ENCODE measurements around the gene MRM2.
"Not testable (repeated sequence)": the region's sequence is repeated elsewhere in the genome, so short reads cannot be mapped to it uniquely, and the experiment has no call there.

The MRM2 gene

GRCh38 chr7:2269089-2269990 is 27.3 kb upstream of the MRM2 start:
- in situ Hi-C loops (cut with MboI; ENCODE audit: low sequenced_read_pairs) = not testable (repeated sequence)

DNA sequence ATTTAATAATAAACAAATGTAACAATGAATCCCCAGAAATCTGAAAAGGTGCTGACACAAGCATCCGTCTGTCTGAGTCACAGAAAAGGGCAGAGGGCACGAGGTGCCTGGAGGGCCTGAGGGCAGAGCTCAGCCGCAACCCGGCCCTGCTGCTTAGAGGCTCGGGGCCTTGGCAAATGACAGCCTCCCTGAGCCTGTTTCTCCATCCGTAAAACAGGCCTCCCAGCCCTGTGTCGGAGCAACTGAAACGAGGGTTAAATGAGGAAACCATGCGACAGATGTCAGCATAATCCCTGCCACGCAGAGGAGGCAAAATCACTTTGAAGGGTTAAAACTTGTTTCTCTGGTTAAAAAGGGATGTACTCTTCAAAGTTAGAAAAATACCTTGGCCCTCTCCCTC is 24.9 kb upstream of the MRM2 start:
- in situ Hi-C loops (cut with MboI; ENCODE audit: low sequenced_read_pairs) = no loop called here

DNA sequence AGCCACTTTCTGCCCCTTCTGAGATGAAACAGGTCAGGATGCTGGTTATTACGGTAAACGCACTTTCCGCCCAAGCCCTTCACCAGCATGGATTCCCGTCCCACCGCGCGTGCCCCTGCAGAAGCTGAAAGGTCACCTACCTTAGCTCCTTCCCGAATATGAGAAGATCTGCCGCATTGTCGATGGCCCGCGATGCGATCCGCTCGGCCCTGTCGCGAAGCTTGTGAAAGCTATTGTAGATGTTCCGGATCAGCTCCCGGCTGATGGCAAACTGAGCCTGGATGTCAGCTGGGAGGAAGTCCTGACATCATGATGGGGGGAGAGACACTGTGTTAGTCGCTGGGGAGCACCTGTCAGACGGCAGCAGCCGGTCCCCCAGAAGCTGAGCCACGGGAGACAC is 22.2 kb upstream of the MRM2 start:
- in situ Hi-C loops (cut with MboI; ENCODE audit: low sequenced_read_pairs) = no loop called here

- in situ Hi-C loops (cut with MboI; ENCODE audit: low sequenced_read_pairs) = no loop called here
Measured at GRCh38 chr7:2263176-2263575, 21.2 kb upstream of the MRM2 start.

DNA sequence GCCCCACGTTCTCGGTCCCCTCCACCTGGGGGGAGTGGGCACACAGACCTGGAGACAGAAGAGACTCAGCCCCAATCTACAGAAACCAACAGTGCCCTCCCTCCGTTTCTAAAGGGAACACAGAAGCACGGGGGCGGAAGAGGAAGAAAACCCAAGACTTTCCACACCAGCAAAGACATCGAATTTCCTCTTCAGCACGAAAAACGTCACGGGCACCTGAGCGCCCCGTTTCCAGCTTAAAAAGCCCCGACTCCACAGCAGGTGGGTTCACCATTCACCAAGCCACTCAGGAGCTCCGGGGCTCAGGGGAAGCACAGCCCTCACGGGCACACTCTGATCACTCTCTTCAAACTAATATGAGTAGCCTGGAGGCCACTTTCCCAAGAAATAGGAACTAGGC is 19.6 kb upstream of the MRM2 start:
- in situ Hi-C loops (cut with MboI; ENCODE audit: low sequenced_read_pairs) = no loop called here

- in situ Hi-C loops (cut with MboI; ENCODE audit: low sequenced_read_pairs) = no loop called here
Measured at GRCh38 chr7:2260820-2261219, 18.8 kb upstream of the MRM2 start.

GRCh38 chr7:2259480-2259879 is 17.5 kb upstream of the MRM2 start:
- in situ Hi-C loops (cut with MboI; ENCODE audit: low sequenced_read_pairs) = no loop called here

DNA sequence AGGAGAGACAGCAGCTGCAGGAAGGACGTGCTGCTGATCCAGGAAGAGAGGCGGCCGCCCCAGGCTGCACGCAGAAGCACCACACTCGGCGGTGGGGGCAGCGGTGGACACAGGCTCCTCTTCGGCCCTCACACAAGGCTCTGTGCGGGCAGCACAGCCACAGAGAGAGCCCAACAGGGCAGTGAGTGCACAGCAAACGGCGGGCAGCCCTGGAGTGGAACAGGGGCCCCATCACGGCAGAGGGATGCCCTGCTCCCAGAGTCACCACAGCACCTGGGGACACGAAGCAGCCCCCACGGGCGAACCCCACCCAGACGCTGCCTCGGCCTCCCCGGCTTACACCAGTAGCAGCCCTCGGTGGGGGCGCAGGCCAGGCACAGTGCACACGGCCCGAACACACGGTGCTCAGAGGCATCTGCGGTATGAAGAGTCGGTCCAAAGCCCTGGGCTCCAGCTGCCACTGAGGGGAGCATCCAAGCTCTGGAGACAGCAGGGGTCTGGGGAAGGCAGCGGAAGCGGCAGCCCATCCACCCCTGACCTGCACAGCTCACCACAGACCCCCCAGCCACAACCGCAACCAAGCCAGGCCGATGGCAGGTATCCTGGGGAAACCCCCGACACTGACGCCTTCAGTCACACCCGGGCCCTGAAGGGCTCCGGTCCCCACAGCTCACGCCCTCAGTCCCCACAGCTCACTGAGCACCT is 16.8 kb upstream of the MRM2 start:
- in situ Hi-C loops (cut with MboI; ENCODE audit: low sequenced_read_pairs) = no loop called here

DNA sequence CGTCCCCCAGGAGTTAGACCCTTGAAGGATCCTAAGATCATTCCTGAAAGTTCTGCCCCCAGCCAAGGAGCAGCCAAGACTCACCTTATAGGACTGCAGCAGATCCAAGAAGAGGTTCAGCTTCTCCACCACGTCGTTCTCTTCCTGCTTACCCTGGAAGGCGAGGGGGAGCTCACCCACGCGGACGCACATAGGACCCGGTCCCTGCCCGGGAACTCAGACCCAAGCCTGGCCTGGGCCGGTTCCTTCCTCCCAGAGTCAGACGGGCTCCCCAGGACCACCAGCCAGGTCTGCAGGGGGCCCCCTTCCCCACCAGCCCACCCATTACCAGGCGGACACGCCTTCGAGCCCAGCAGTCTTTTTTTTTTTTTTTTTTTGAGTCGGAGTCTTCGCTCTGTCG is 15.6 kb upstream of the MRM2 start:
- in situ Hi-C loops (cut with MboI; ENCODE audit: low sequenced_read_pairs) = no loop called here

DNA sequence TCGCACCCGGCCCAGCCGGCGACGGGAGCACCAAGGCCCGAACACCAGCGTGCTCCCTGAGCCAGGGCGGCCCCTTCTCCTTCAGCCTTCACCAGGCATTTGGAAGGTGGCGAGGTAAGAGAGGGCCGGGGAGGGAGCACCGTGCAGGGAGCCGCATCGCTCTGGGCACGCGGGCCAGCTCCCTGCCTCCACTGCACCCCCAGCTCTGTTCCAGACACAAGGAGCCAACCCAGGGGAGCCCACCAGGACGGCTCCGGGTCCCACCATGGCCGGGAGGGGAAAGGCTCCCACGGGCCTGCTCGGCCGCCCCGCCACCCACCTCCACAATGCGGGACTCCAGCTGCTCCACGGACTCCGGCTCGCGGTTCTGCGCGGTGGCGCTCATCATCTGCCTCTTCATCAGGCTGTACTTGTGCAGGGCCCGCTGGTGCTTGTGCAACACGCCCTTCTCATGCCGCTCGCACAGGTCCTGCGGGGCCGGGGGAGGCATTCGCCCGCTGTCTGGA is 15.1 kb upstream of the MRM2 start:
- in situ Hi-C loops (cut with MboI; ENCODE audit: low sequenced_read_pairs) = no loop called here

DNA sequence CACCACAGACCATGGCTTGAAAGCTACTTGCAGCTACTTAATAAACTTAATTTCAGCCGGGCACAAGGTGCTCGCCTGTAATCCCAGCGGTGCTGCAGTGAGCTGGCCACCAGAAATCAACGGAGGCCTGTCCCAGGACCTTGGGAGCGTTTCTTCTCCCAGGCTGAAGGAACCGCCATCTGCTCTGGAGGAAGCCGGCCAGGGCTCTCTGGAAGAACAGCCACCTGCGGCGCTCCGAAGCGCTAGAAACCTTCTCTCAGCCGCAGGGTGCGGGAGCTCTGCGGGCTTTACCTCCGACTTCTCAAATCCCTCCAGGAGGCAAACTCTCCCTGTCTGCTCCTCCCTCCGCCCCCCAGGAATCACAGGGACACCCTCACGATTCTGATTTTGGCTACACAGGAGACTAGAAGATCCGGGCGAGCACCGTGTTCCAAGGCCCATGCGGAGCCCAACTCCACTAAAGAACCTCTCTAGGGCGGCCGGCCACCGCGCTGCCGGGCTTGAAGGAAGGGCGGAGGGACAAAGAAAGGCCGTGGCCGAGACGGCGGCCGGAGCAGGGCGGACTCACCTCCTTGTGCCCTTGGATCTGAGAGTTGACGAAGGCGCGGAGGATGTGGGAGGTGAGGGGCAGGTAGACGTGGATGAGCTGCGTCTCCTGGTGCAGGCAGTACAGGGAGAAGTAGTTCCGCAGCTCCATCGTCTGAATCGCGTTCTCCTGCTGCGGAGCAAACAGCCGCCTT is 14.5 kb upstream of the MRM2 start:
- in situ Hi-C loops (cut with MboI; ENCODE audit: low sequenced_read_pairs) = no loop called here

DNA sequence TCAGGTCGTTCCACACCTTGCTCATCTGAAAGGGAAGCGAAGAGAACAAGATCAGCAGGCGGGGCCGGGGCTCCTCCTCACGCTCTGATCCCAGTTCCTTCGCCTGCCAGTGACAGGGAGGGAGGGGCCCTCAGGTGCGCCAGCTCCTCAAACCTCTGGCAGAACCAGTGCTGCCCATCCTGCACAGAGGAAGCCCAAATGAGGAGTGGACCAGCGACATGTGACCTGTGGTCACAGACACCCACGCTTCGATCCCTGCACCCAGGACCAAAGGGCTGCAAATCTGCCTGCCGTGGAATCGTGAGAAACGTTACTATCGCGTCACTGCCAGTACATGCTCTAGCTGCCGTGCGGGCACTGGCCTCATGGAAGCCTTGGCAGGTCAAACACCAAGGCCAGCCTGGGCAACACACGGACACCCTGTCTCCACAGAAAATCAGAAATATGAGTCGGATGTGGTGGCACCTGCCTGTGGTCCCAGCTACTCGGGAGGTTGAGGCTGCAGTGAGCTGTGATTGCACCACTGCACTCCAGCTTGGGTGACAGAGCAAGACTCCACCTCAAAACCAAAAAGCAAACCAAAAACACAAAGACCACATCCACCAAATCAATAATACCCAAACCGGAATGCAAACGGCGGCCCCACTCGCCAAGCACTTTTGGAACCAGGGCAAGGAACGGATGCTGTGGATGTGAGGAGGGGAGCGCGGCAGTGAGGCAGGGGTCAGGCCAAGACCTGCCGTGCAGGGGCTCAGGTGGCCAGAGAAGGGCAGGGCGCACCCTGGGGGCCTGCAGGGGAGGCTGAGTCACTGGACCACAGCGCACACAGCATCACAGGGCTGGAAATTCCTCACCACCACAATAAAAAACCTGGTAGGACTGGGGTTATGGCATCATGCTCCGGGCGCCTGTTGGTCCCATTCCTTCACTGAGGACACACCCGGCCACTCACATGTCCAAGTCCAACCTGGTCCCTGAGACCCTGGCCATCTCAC is 13.4 kb upstream of the MRM2 start:
- in situ Hi-C loops (cut with MboI; ENCODE audit: low sequenced_read_pairs) = no loop called here

- in situ Hi-C loops (cut with MboI; ENCODE audit: low sequenced_read_pairs) = no loop called here
Measured at GRCh38 chr7:2254429-2255144, 12.6 kb upstream of the MRM2 start.

DNA sequence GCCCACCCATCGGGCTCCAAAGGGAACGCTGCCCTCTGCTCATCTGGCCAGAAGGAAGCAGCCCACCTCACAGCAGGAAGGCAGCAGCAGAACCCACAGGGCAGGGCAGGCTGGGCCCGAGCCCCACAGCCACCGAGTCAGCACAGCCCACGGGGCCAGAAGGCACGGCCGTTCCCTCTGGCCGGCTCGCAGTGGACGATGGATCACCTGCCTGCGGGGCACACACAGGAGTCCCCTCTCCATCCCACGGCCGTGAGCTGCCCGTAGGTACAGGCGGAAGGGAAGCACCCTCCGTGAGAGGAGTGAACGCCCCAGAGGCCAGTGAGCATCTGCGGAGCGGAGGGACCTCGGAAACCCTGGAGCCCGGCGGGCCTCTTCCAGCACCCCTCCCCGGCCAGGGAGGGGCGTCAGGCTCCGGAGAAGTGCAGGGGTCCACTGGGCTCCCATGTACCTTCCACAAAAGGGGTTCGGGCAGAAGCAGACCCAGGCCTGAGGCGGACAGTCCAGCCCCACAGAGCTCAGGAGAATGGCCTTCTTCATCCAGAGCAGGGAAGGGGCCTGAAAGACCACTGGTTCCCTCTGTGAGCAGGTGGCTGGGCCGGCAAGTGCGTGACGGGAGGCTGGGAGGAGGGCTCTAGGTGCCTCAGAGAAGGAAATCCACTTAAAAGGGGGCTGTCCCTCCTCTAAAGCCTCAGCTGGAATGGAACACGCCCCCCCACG is 11.7 kb upstream of the MRM2 start:
- in situ Hi-C loops (cut with MboI; ENCODE audit: low sequenced_read_pairs) = no loop called here

DNA sequence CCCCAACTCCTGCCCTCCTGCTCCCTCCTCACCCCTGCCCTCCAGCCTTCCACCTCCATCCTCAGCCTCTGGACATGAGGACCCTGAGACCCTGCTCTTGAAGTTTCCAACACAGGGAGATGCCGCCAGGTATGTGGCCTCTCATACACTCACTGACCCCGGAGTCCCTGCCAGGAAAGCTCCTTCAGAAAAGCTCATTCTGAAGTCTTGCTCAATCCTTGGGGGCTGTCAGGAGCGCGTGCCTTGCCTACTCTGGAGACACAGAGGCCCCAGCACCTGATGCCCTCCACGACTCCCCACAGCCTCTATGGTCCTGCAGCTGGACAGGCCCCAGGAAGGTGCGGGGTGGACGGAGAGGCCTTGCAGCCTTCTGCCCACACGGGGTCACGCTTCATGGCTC is 11.0 kb upstream of the MRM2 start:
- in situ Hi-C loops (cut with MboI; ENCODE audit: low sequenced_read_pairs) = no loop called here

DNA sequence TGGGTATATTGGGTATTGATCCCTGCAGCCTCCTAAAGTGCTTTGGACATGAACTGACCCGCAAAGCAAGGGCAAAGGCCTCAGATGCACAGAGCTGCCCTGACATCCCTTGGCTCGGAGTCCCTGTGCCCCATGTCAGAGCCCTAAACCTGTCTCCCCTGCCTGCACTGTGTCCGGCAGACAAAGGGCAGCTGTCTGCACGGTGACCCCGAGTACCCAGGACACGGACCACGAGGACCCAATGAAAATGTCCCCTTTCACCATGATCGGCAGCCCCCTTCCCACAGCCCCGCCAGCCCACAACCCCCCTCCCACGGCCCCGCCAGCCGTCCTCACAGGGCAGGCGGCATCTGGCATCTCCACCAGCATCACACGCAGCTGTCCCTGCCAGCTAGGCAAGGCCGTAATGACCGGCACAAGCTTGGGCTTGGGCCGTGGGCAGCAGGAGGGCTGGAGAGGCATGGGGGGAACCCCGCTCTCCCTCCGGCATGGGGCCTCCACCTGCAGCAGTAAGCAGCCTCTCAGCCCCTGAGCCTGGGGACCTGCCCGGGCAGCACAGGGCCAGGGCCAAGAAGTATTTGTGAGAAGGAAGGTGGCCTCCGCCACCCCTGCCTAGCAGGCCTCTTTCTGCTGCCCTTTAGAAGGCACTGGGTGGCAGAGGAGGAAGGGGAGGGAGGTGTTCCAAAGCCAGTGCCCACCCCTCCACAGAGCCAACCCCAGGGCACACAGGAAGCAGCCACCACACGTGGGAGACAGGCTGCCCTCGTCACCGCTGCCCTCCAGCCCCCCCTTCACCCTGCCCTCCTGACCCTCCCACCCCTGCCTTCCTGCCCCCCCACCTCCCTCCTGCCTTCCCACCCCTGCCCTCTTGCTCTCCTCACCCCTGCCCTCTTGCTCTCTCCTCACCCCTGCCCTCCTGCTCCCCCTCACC is 10.1 kb upstream of the MRM2 start:
- in situ Hi-C loops (cut with MboI; ENCODE audit: low sequenced_read_pairs) = no loop called here

DNA sequence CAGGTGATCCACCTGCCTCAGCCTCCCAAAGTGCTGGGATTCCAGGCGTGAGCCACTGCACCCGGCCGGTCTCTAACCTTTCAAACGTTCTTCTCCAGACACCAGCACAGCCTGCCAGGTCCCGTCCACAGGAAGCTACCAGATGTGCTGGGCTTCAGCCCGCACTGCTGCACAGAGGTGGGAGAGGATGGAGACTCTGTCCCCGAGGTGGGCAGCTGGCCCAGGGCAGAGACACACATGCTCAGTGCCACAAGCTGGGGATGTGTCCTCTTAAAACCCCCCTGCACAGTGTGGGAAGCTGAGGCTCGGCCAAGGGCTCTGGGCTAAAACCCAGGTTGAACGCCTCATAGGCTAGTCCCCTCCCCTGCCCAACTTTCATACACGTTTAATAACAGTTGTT is 9.4 kb upstream of the MRM2 start:
- in situ Hi-C loops (cut with MboI; ENCODE audit: low sequenced_read_pairs) = no loop called here

DNA sequence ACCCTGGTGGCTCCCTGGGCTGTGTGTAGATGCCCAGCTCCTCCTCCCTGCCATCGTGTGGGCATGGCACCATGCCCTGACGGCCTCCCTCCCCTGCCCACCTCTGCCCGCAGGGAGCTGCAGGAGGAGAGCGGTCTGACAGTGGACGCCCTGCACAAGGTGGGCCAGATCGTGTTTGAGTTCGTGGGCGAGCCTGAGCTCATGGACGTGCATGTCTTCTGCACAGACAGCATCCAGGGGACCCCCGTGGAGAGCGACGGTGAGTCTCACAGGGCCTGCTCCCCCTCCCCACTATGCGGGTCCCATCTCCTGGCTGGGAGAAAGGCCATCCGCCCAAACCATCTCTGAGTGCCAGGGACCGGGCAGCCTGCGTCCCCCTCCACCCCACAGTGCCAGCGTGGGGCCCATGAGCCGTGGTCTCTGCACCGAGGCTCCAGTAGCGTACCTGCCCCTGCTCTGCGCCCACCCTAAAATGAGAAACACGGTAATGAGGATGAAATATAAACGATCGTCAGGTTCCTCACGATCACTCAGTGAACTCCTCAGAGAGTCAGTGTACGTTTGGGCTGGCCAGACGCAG is 7.8 kb upstream of the MRM2 start:
- in situ Hi-C loops (cut with MboI; ENCODE audit: low sequenced_read_pairs) = no loop called here
